ENCODE results near the gene CDH18.

- TF ChIP-seq CTCF (IDR thresholded peaks at IDR 0.05; ENCODE audit: low read length), result no peak
- no peak for TF ChIP-seq EZH2phosphoT487 (IDR thresholded peaks at IDR 0.05; ENCODE audit: low read length)
Measured at GRCh38 chr5:19865336-19866089, 122.5 kb downstream of the CDH18 start.

All from MM.1S (cell line).